A549 (cell line): ENCODE measurements around the gene ALX3. TPM values are rescaled to one million over a fixed set of nuclear protein-coding genes. Genes with fewer than 3 reads are reported as not detected.

Experiments
- ATAC-seq, 2 experiments: fragments of 200-7000 bp in 1 of 2; fragments of >200 bp in 1 of 2; cut with Nextera tagmentation in 1 of 2; cut with Tn5 transposase in 1 of 2; 3 replicates each; pipeline versions ENCODE4 v1.8.0 to v1.9.1; 2018 to 2020; ENCODE audit warnings: mild to moderate bottlenecking in 1 of 2, moderate library complexity in 1 of 2
- CTCF ChIA-PET: fragments of 300-600 bp; sonication (Branson Sonifier 250); formaldehyde crosslinking; extraction: SDS; loops from one replicate; lab custom pipeline; 2021; ENCODE audit warnings: antibody characterized with exemption, inconsistent platforms; lab: Yijun Ruan, JAX
- POLR2A ChIA-PET: fragments of 350-600 bp; formaldehyde crosslinking; extraction: SDS; loops from one replicate; lab custom pipeline; 2021; ENCODE audit warnings: antibody characterized with exemption, inconsistent platforms; lab: Yijun Ruan, JAX
- DNase-seq, 2 experiments: peaks; one replicate each; pipeline versions ENCODE4 v3.0.0 to v3.0.0-alpha.2; 2011 to 2016; ENCODE audit warnings: low read depth in 1 of 2, low spot score in 1 of 2
- FAIRE-seq: peaks from 2 replicates; lab custom pipeline; 2011; peaks lifted over from hg19 to GRCh38; lab: Jason Lieb, UNC
- H3K27ac ChIP-seq, 2 experiments: fragments of >200 bp; sonication (Bioruptor Twin); formaldehyde crosslinking; 3 replicates each; pipeline ENCODE4 v1.5.1; 2016 to 2017
- H3K4me1 ChIP-seq: fragments of >200 bp; sonication (Bioruptor Twin); formaldehyde crosslinking; 3 replicates; pipeline ENCODE4 v1.6.1; 2016
- H3K4me2 ChIP-seq: fragments of >200 bp; sonication (Bioruptor Twin); formaldehyde crosslinking; 3 replicates; pipeline ENCODE4 v1.6.1; 2016
- H3K4me3 ChIP-seq: fragments of >200 bp; sonication (Bioruptor Twin); formaldehyde crosslinking; 3 replicates; pipeline ENCODE4 v1.5.1; 2016
- H3K9me3 ChIP-seq: fragments of >200 bp; sonication (Bioruptor Twin); formaldehyde crosslinking; 3 replicates; pipeline ENCODE4 v1.6.1; 2016
- BCL3 ChIP-seq: fragments of >200 bp; sonication (Bioruptor Twin); formaldehyde crosslinking; IDR thresholded peaks from 3 replicates; pipeline ENCODE4 v1.6.1; 2016
- BHLHE40 ChIP-seq: IDR thresholded peaks from 2 replicates; pipeline ENCODE4 v1.6.1; 2012; ENCODE audit warnings: low read depth, low read length, inconsistent platforms
- CHD4 ChIP-seq: fragments of 200-600 bp; sonication (generic); IDR thresholded peaks from 2 replicates; pipeline ENCODE4 v1.6.1; 2016; ENCODE audit warnings: antibody characterized with exemption, mild to moderate bottlenecking, borderline replicate concordance
- EP300 ChIP-seq, 2 experiments: fragments of >200 bp; sonication (Bioruptor Twin); formaldehyde crosslinking; IDR thresholded peaks; 2 replicates in 1 of 2; 3 replicates in 1 of 2; pipeline ENCODE4 v1.6.1; 2016 to 2017
- FOSB ChIP-seq: fragments of 250-450 bp; sonication (Bioruptor Pico); IDR thresholded peaks from 2 replicates; pipeline ENCODE4 v1.5.0; 2020; ENCODE audit warnings: mild to moderate bottlenecking, moderate library complexity
- FOSL2 ChIP-seq, 2 experiments: fragments of 450-650 bp in 1 of 2; fragments of >200 bp in 1 of 2; sonication (Bioruptor Twin) in 1 of 2; formaldehyde crosslinking; IDR thresholded peaks; 2 replicates each; pipeline versions ENCODE4 v1.5.0 to v1.6.1; 2016 to 2020; ENCODE audit warnings: mild to moderate bottlenecking in 1 of 2, moderate library complexity in 1 of 2
- FOXS1 ChIP-seq: fragments of 250-450 bp; sonication (Bioruptor Pico); IDR thresholded peaks from 2 replicates; pipeline ENCODE4 v1.5.0; 2020; ENCODE audit warnings: mild to moderate bottlenecking, moderate library complexity
- JUNB ChIP-seq: fragments of >200 bp; sonication (Bioruptor Twin); formaldehyde crosslinking; IDR thresholded peaks from 2 replicates; pipeline ENCODE4 v1.6.1; 2016
- KDM5A ChIP-seq: fragments of 200-600 bp; sonication (generic); IDR thresholded peaks from 2 replicates; pipeline ENCODE4 v1.6.1; 2016; ENCODE audit warnings: antibody characterized with exemption, mild to moderate bottlenecking
- MAFK ChIP-seq: fragments of 450-650 bp; IDR thresholded peaks from 2 replicates; pipeline ENCODE4 v1.6.1; 2014; ENCODE audit not compliant: partially characterized antibody
- MAZ ChIP-seq: fragments of 150-350 bp; IDR thresholded peaks from 2 replicates; pipeline ENCODE4 v1.6.1; 2014; ENCODE audit warnings: antibody characterized with exemption, low read depth, low read length, borderline replicate concordance
- NR3C1 ChIP-seq: fragments of >200 bp; sonication (Bioruptor Twin); formaldehyde crosslinking; IDR thresholded peaks from 3 replicates; pipeline ENCODE4 v1.6.1; 2017
- PBX3 ChIP-seq: IDR thresholded peaks from 2 replicates; pipeline ENCODE4 v1.6.1; 2012
- POLR2AphosphoS2 ChIP-seq: conservative IDR thresholded peaks from 2 replicates; pipeline ENCODE4 v1.6.1; 2012; ENCODE audit warnings: low read length, improper control_type of control experiment, inconsistent platforms
- RAD21 ChIP-seq, 2 experiments: fragments of >200 bp in 1 of 2; sonication (Bioruptor Twin) in 1 of 2; formaldehyde crosslinking in 1 of 2; IDR thresholded peaks in 1 of 2; conservative IDR thresholded peaks in 1 of 2; 2 replicates in 1 of 2; 3 replicates in 1 of 2; pipeline ENCODE4 v1.6.1; 2012 to 2018; ENCODE audit warnings: inconsistent platforms in 1 of 2
- SMC3 ChIP-seq: fragments of >200 bp; sonication (Bioruptor Twin); formaldehyde crosslinking; IDR thresholded peaks from 3 replicates; pipeline ENCODE4 v1.6.1; 2018; ENCODE audit warnings: inconsistent platforms
- TFCP2L1 ChIP-seq: fragments of 250-450 bp; sonication (Bioruptor Pico); IDR thresholded peaks from 2 replicates; pipeline ENCODE4 v1.5.0; 2021; ENCODE audit warnings: mild to moderate bottlenecking
- ZC3H11A ChIP-seq: fragments of 450-650 bp; IDR thresholded peaks from 2 replicates; pipeline ENCODE4 v1.6.1; 2014; ENCODE audit warnings: antibody characterized with exemption, mild to moderate bottlenecking
- ZNF302 ChIP-seq: fragments of 250-450 bp; sonication (Bioruptor Pico); IDR thresholded peaks from 2 replicates; pipeline ENCODE4 v1.9.0; 2021; ENCODE audit warnings: inconsistent platforms, mild to moderate bottlenecking, moderate library complexity
- ZSCAN20 ChIP-seq: fragments of 250-450 bp; sonication (Bioruptor Pico); IDR thresholded peaks from 2 replicates; pipeline ENCODE4 v1.8.0; 2022; ENCODE audit warnings: mild to moderate bottlenecking, moderate library complexity
- WGBS: methylation state at CpG from one replicate; pipeline ENCODE4 v1.1.6; 2017; ENCODE audit errors: missing lambda C conversion rate; 5-methylcytosine and 5-hydroxymethylcytosine counted together
- polyA plus RNA-seq, 4 experiments: library from polyadenylated mRNA; depleted of rRNA in 3 of 4; stranded (reverse); fragments of >200 nt; fragmentation: RNase III in 1 of 4; extraction: RNeasy Plus Mini Kit Qiagen cat#74134 plus additional on column Dnase treatment in 1 of 4; gene quantifications; 2 replicates in 3 of 4; 3 replicates in 1 of 4; pipeline ENCODE4 v1.2.3, GENCODE V29; 2011 to 2017

Gene ALX3
- polyA plus RNA-seq, 2 of the 4 experiments (the other 2 are of a cell fraction), result not detected

- FAIRE-seq (no peak), DNase-seq (no peak), ATAC-seq (no peak)
- no peak for TF ChIP-seq FOSL2 (IDR thresholded peaks at IDR 0.05)
- no peak for TF ChIP-seq FOSL2 (CRISPR knock-in tag; IDR thresholded peaks at IDR 0.05)
- TF ChIP-seq JUNB, result no peak
- TF ChIP-seq ZC3H11A, result no peak
- TF ChIP-seq FOSB (CRISPR knock-in tag), result no peak
- Histone ChIP-seq H3K27ac (no peak overlapping the region), H3K9me3 (no peaks in the 10 kb centered on the region), H3K4me1 (no peaks in the 10 kb centered on the region), H3K4me2 (no peak overlapping the region), H3K4me3 (no peak overlapping the region)
- POLR2A ChIA-PET, result no interaction called here
- 87% methylated on average over 4 of the region's 18 CpGs for WGBS
- CTCF ChIA-PET, result interaction anchor here (0.8 to 10.3 kb wide), 2 partner anchors 15 to 550 kb away, joined by 4 to 130 read pairs; no protein-coding TSS in a partner anchor
Measured at GRCh38 chr1:110064576-110065337, 5.7 kb downstream of the ALX3 start.

GRCh38 chr1:110063781-110064180 is 6.7 kb downstream of the ALX3 start:
- TF ChIP-seq MAFK, result no peak
- no peak for TF ChIP-seq KDM5A
- TF ChIP-seq TFCP2L1 (CRISPR knock-in tag), result no peak
- TF ChIP-seq PBX3, result no peak
- no peak for TF ChIP-seq ZSCAN20 (CRISPR knock-in tag)
- TF ChIP-seq BCL3, result no peak
- TF ChIP-seq SMC3, result no peak
- Histone ChIP-seq H3K9me3 (no peaks in the 10 kb centered on the region), H3K4me2 (no peak overlapping the region), H3K4me1 (no peaks in the 10 kb centered on the region), H3K4me3 (no peak overlapping the region), H3K27ac (no peak overlapping the region)
- POLR2A ChIA-PET, result no interaction called here
- CTCF ChIA-PET, result interaction anchor here (0.8 to 10.3 kb wide), 3 partner anchors 14 to 549 kb away, joined by 3 to 130 read pairs (median 4); no protein-coding TSS in a partner anchor
- DNase-seq (no peak), ATAC-seq (no peak), FAIRE-seq (no peak)
- 58% methylated on average over 2 of the region's 4 CpGs for WGBS

GRCh38 chr1:110062612-110063011 is 7.9 kb downstream of the ALX3 start:
- ChIA-PET POLR2A (no interaction called here), CTCF (interaction anchor here (1.1 to 10.3 kb wide), 3 partner anchors 13 to 44 kb away, joined by 3 to 130 read pairs (median 22); no protein-coding TSS in a partner anchor)
- ATAC-seq, result no peak
- no peak overlapping the region for H3K27ac ChIP-seq
- H3K4me2 ChIP-seq, result no peak overlapping the region
- no peaks in the 10 kb centered on the region for H3K9me3 ChIP-seq
- H3K4me3 ChIP-seq, result no peak overlapping the region
- no peak for DNase-seq
- WGBS, result 77% methylated on average over 2 of the region's 2 CpGs
- TF ChIP-seq RAD21 (conservative IDR thresholded peaks at IDR 0.05 in 1 of 2, IDR thresholded peaks at IDR 0.05 in 1 of 2), result no peak
- TF ChIP-seq FOSB (CRISPR knock-in tag), result no peak
- TF ChIP-seq BHLHE40, result no peak
- no peak for TF ChIP-seq POLR2AphosphoS2
- TF ChIP-seq EP300 (IDR thresholded peaks at IDR 0.05), result no peak
- TF ChIP-seq CHD4, result no peak
- no peak for TF ChIP-seq KDM5A
- no peak for TF ChIP-seq NR3C1
- TF ChIP-seq FOXS1 (CRISPR knock-in tag), result no peak
- TF ChIP-seq ZNF302 (CRISPR knock-in tag), result no peak
- no peak for TF ChIP-seq MAZ
- TF ChIP-seq BCL3, result no peak
- TF ChIP-seq FOSL2 (IDR thresholded peaks at IDR 0.05), result no peak
- TF ChIP-seq FOSL2 (CRISPR knock-in tag; IDR thresholded peaks at IDR 0.05), result no peak
- no peak for FAIRE-seq
- H3K4me1 ChIP-seq, result no peaks in the 10 kb centered on the region
